ENCODE results near the gene IGSF9B. TPM values are rescaled to one million over a fixed set of nuclear protein-coding genes. Genes with fewer than 3 reads are reported as not detected.
A peak's percentile ranks its signal among the peaks of the same experiment; 100 is the strongest.

The IGSF9B gene
- total RNA-seq, 1 donor from 2014 or later = 3.8 TPM

DNA sequence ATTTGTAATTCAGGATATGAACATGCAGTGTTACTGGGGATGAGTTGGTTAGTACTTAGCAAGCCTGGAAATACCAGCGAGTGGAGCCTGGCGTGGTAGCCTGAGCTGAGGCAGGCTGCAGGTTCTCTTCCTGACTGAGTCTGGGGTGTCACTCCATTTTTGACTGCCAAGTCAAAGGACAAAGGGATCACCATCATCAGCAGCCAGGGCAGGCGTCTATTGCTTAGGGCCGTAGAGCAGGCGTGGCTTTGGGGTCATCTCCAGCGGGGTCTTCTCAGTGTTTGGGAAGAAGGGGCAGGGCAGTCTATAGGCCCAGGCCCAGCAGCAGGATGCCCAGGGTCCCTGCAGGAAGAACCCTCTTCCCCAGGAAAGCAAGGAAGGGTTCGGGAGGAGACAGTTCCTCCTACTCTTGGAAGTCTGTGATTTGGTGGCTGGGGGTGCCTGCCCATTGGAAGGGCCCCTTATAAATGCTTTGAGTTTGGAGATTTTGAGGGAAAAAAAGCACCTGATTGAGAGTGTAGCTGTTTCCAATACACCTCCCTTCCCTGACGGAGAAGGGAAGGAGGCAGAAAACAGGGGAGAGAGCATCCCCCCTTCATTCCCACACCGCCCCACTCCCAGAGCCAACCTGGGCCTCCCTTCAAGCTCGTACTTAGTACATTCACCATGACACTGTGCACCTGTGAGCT, 60.0 kb downstream of the IGSF9B start:
- TF ChIP-seq, protein P1, sequence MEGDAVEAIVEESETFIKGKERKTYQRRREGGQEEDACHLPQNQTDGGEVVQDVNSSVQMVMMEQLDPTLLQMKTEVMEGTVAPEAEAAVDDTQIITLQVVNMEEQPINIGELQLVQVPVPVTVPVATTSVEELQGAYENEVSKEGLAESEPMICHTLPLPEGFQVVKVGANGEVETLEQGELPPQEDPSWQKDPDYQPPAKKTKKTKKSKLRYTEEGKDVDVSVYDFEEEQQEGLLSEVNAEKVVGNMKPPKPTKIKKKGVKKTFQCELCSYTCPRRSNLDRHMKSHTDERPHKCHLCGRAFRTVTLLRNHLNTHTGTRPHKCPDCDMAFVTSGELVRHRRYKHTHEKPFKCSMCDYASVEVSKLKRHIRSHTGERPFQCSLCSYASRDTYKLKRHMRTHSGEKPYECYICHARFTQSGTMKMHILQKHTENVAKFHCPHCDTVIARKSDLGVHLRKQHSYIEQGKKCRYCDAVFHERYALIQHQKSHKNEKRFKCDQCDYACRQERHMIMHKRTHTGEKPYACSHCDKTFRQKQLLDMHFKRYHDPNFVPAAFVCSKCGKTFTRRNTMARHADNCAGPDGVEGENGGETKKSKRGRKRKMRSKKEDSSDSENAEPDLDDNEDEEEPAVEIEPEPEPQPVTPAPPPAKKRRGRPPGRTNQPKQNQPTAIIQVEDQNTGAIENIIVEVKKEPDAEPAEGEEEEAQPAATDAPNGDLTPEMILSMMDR (IDR thresholded peaks at IDR 0.05) = no peak
- H3K4me1 Mint-ChIP-seq (ENCODE audit: unreplicated experiment) = peaks cover 9% of the 10 kb centered on the region
- no peaks in the 10 kb centered on the region for H3K27me3 Mint-ChIP-seq (ENCODE audit: unreplicated experiment)
- DNase-seq (ENCODE audit: extremely low spot score, unreplicated experiment) = peak; percentile 57
- no peak overlapping the region for H3K27ac Mint-ChIP-seq (ENCODE audit: unreplicated experiment)
- H3K36me3 Mint-ChIP-seq (ENCODE audit: unreplicated experiment) = no peaks in the 10 kb centered on the region
- no peak overlapping the region for H3K4me3 Mint-ChIP-seq (ENCODE audit: unreplicated experiment)
- H3K9me3 Mint-ChIP-seq (ENCODE audit: unreplicated experiment) = no peaks in the 10 kb centered on the region

DNA sequence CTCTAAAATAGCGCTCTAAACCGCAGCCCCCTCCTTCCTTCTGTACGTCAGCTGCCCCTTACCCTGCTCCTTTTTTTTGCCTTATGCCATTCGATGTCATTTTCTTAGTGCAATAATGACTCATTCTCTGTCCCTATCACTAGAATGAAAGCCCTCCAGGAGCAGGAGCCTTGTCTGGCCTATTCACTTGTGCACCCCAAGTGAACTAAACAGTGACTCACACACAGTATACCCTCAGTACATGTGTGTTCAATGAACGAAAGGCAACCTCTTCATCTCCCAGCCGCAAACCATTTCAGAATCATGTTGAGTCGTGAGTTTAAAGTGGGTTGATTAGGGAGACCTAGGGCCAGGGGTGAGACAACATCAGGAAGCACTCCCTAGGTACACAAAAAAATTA, 60.7 kb downstream of the IGSF9B start:
- DNase-seq (ENCODE audit: extremely low spot score, unreplicated experiment) = no peak
- Mint-ChIP-seq H3K9me3 (ENCODE audit: unreplicated experiment) (no peaks in the 10 kb centered on the region), H3K27me3 (ENCODE audit: unreplicated experiment) (no peaks in the 10 kb centered on the region), H3K4me3 (ENCODE audit: unreplicated experiment) (no peak overlapping the region), H3K27ac (ENCODE audit: unreplicated experiment) (no peak overlapping the region), H3K4me1 (ENCODE audit: unreplicated experiment) (peaks cover 9% of the 10 kb centered on the region), H3K36me3 (ENCODE audit: unreplicated experiment) (no peaks in the 10 kb centered on the region)
- TF ChIP-seq, protein P1 (IDR thresholded peaks at IDR 0.05) = no peak

DNA sequence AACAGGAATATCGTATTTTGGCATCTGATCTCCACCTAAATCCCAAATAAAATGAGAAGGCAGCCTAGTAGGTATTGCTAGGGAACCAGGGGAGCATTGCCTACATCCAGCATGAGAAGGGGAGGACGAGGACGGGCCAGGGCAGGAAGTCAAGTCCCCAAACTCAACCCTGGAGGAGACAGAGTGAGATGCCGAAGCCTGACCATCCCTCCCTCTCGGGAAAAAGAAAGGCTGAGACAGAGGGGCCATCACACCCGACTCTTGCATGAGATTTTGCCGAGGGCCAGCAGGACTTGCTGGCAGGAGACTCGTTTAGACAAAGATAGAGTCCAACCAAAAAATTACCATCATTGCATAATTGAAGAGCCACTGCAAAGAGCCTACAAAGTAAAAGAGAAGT, 61.2 kb downstream of the IGSF9B start:
- DNase-seq (ENCODE audit: extremely low spot score, unreplicated experiment) = peak; percentile 46
- peaks cover 9% of the 10 kb centered on the region for H3K4me1 Mint-ChIP-seq (ENCODE audit: unreplicated experiment)
- no peaks in the 10 kb centered on the region for H3K36me3 Mint-ChIP-seq (ENCODE audit: unreplicated experiment)
- TF ChIP-seq, protein P1 (IDR thresholded peaks at IDR 0.05) = no peak
- no peak overlapping the region for H3K27ac Mint-ChIP-seq (ENCODE audit: unreplicated experiment)
- H3K9me3 Mint-ChIP-seq (ENCODE audit: unreplicated experiment) = no peaks in the 10 kb centered on the region
- H3K4me3 Mint-ChIP-seq (ENCODE audit: unreplicated experiment) = no peak overlapping the region
- H3K27me3 Mint-ChIP-seq (ENCODE audit: unreplicated experiment) = no peaks in the 10 kb centered on the region

DNA sequence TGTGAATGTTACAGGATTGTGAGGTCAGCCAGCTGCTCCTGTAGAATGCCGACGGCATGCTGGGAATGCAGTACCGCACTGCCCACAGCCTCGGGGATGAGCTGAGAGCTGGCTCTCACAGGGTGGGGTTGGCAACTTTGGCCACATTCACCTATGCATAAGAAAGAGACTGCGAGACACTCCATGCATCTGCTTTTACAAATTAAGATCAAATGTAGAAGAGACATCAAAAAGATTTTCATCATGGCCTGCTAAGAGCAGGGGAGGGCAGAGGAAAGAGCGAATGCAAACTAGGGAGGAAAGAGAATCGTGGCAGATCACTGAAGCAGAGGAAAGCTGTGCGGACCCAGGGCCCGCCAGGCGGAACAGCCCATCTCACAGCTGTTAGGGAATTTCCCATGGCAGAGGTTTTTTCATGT, 61.7 kb downstream of the IGSF9B start:
- no peaks in the 10 kb centered on the region for H3K36me3 Mint-ChIP-seq (ENCODE audit: unreplicated experiment)
- H3K4me1 Mint-ChIP-seq (ENCODE audit: unreplicated experiment) = peaks cover 9% of the 10 kb centered on the region
- TF ChIP-seq, protein P1 (IDR thresholded peaks at IDR 0.05) = no peak
- no peak overlapping the region for H3K4me3 Mint-ChIP-seq (ENCODE audit: unreplicated experiment)
- H3K27me3 Mint-ChIP-seq (ENCODE audit: unreplicated experiment) = no peaks in the 10 kb centered on the region
- no peaks in the 10 kb centered on the region for H3K9me3 Mint-ChIP-seq (ENCODE audit: unreplicated experiment)
- peak; percentile 54 for DNase-seq (ENCODE audit: extremely low spot score, unreplicated experiment)
- H3K27ac Mint-ChIP-seq (ENCODE audit: unreplicated experiment) = no peak overlapping the region

DNA sequence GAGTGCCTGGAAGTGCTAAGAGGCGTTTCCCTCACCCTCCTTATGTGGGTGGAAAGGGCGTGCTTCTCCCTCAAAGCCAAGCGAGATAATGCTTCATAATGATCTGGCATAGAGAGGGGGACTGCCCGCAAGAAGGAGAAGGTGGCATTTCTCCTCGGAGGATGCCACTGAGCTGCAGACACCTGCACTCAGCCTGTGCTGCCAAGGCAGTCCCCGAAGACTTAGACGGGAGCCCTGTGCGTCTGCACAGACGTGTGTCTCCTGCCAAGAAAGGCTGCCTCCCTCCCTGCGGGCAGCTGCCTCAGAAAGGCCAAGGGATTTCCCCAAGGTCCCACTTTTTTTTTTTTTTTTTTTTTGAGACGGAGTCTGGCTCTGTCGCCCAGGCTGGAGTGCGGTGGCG, 63.4 kb downstream of the IGSF9B start:
- TF ChIP-seq, protein P1 (IDR thresholded peaks at IDR 0.05) = no peak
- DNase-seq (ENCODE audit: extremely low spot score, unreplicated experiment) = peak; percentile 73
- no peaks in the 10 kb centered on the region for H3K9me3 Mint-ChIP-seq (ENCODE audit: unreplicated experiment)
- peaks cover 9% of the 10 kb centered on the region for H3K4me1 Mint-ChIP-seq (ENCODE audit: unreplicated experiment)
- no peaks in the 10 kb centered on the region for H3K27me3 Mint-ChIP-seq (ENCODE audit: unreplicated experiment)
- H3K4me3 Mint-ChIP-seq (ENCODE audit: unreplicated experiment) = no peak overlapping the region
- no peaks in the 10 kb centered on the region for H3K36me3 Mint-ChIP-seq (ENCODE audit: unreplicated experiment)
- H3K27ac Mint-ChIP-seq (ENCODE audit: unreplicated experiment) = no peak overlapping the region

All from osteocyte (in vitro differentiated cells).